Putamen (tissue), 1 donor: ENCODE data around the gene NEURL4.
A peak's percentile ranks its signal among the peaks of the same experiment; 100 is the strongest.

Experiments used
- DNase-seq: peaks from one replicate; pipeline ENCODE4 v3.0.0-alpha.2; 2016; ENCODE audit warnings: low spot score

Gene NEURL4

DNA sequence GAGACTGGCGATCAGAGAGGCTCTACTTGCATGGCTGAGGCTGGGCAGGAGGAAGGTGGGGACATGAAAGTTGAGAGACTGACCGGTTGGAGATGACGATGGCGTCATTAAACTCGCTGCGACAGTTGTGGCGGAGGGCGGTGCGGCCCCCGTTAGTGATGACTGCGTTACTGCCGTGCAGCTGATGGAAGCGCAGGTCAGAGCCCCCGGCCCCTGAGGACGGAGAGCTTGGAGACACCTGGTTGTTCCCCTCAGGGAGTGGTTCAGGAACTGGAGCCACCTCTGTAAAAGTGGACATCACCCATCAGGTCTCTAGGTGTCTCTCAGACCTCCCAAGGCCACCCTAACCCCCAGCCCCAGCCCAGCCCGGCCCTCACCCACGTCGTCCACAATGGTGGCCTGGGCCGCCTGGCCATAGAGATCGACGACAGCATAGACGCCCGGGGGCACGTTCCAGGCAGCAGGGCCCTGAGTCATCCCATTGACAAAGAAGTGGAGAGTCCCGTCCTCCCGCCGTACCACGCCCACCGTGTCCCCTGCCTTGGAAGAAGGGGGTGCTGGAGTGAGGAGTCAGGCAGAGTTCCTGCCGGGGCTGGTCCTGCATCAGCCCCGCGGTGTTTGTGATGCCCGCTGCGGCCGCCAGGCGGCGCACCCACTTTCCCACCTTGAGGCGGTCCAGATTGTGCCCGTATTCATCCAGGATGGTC is 5.3 kb downstream of the NEURL4 start:
- no peak for DNase-seq

DNA sequence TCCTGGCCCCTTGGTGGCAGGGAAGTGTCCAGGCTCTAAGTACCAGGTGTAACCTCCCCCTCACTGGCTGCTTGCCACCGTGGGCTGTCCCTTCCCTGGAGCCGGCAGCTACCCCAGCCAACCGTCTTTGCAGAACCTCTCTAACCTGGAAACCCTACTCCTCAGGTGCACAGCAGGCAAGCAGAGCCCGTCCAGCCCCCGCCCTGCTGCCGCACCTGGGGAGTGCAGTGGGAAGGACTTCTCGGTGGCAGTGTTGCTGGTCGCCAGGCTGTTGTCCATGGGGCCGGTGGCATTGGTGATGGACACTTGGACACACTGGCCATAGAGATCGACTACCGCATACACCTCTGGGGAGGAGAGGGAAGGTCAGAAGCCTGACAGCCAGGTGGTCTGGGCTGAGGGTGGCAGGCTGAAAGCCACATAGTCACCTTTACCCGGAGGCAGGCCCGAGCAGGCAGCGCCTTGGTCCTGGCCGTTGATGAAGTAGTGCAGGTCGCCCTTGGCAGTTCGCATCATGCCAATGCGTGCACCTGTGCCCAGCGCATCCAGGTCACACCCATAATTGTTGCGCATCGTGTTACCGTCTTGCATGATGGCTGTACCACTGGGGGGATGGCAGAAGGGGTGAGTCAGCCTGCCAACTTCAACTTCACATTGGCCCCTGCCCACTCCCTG is 6.5 kb downstream of the NEURL4 start:
- no peak for DNase-seq

DNA sequence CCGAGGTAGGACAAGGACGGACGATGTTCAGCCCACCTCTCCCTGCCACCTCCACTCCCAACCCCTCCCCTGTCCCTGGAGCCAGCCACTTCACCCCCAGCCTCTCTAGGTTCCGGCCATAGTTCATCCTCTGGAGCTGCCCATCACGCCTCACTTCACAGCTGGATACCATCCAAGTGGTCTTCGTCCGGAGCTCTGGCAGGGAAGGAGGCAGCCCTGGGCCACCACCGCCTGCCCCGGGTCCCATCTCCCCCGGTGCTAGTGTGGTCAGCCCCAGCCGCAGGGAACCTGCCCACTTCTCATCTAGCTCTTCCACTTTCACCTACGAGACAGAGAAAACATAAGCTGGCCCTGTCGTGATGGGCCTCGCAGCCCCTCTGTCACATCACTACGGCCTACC is 7.7 kb downstream of the NEURL4 start:
- DNase-seq = no peak

DNA sequence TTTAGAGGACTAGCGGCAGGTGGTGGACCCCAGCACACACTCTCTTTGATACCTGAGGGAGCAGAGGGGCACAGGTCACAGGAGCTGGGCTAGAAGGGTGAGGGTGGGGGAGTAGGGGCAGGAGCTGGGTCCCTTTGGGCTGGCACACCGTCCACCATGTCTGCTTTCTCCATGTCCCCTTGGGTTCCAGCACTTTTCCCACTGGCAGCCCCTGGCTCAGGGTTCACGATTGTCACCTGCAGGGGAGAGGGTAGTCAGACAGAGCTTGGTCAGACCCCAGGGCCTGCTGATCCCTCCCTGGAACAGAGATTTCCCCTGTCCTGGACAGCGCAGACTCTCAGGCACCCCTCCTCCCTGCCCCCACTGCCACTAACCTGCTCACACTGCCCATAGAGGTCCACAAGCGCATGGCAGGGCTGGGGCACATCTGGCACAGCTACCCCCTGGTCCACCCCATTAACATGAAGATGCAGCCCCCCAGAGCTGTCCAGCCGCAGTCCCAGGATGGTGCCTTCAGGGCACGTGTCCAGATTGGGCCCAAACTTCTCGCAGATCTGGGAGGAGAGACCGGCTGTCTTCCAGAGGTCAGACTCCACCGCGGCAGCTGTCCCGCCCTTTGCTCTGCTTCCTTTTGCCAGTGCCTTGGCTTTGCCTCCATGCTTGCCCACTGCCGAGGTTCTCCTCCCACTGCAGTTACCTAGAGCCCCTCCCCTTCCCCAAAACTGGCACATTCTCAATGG is 10.8 kb downstream of the NEURL4 start:
- no peak for DNase-seq

DNA sequence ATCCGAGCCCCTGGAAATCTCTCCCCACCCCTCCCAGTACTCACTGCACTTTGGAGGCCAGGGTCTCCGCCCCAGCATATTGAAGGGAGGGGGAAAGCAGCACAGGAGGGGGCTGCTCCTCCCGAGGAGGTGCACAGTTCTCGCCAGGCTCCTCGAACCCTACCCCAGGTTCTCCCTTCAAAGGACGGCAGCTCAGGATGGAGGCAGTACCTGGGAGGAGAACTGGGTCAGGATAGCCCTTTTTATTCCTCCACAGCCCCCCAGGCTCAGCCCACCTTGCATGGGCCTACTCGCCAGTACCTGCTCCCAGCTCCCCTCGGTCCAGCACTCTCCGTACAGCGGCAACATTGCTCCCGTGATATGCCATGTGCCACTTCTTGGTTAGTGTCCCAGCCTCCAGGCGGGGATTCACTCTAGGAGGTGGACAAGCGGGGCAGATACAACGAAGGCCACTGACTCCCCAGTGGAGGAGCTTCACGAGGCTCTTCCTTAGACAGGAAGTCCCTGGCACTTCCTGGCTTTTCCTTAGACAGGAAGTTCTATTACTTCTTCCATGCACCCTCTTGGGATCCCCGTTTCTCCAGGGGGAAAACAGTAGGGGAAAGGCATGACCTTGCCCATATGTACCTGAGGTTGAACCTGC is 11.9 kb downstream of the NEURL4 start:
- DNase-seq = no peak

DNA sequence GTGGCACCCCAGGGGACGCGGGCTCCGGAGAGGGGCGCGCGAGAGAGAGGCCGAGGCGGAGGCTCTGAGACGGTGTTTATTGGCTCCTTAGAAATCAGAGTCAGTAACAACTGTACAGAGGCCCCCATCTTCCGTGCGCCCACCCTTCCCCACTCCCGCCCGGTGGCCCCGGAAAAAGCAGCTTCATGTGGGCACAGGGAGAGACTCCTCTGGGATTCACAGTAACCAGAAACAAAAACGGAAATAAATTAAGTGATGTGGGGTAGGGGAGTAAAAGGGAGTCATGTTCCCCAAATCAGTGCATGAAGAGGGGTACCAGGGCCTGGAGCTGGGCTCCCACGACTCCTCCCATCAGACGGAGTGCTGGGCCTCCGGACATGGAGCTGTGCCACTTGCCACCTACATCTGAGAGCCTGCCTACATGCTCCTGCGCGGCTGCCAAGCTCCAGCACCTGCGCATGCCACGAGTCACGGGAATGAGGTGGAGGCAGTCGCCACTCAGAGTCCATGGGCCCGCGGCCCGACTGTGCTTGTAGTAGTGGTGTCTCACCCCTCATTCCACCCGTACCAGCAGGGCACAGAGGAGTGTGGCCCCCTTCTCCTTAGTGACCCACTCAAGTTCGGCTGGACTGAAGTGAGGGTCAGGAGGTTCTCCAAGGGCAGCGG is 13.4 kb downstream of the NEURL4 start:
- peak; percentile 50 for DNase-seq

DNA sequence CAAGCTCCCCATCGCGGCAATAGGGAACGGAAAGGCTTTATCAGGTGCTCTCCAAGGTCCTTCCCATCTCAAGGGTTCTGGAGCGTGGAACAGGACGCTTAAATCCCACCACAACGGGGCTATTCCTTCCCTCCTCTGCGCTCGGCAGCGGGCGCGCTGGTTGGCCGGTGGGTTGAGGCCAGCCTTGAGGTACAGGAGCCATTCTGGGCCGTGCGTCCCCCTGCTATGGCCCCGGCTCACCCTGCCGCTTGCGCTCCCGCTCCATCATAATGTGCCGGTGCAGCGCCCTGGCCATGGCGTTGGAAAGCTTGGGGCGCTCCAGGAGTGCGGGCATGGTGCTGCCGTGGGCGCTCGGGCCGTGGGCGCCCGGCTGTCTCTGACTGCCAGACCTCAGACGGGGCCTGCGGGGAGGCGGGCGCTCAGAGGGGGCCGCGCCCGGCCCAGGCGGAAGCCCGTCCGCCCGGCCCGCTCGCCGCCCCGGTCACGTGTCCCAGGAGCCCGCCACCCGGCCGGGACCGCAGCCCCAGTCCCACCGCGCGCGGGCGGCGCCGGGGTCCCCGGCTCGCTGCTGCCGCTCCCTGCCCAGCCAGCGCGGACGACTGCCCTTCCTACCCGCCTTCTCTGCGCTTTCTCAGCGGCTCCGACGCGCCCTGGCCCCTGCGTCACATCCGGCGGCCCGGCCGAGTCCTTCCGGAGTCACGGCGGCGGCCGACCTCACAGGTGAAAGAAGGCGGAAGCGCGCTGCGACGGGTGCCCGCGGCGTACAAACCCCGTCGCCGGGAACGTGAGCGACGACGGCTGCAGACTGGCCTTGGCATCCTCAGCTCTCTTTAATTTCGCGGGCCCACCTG is 14.2 kb downstream of the NEURL4 start, which contains the start of gene GPS2:
Gene GPS2, minus strand, starts transcription at position 642 of the 851 bp plus-strand sequence. Its CDS starts 308 bp downstream, at position 334.
- DNase-seq = peak; percentile 83

DNA sequence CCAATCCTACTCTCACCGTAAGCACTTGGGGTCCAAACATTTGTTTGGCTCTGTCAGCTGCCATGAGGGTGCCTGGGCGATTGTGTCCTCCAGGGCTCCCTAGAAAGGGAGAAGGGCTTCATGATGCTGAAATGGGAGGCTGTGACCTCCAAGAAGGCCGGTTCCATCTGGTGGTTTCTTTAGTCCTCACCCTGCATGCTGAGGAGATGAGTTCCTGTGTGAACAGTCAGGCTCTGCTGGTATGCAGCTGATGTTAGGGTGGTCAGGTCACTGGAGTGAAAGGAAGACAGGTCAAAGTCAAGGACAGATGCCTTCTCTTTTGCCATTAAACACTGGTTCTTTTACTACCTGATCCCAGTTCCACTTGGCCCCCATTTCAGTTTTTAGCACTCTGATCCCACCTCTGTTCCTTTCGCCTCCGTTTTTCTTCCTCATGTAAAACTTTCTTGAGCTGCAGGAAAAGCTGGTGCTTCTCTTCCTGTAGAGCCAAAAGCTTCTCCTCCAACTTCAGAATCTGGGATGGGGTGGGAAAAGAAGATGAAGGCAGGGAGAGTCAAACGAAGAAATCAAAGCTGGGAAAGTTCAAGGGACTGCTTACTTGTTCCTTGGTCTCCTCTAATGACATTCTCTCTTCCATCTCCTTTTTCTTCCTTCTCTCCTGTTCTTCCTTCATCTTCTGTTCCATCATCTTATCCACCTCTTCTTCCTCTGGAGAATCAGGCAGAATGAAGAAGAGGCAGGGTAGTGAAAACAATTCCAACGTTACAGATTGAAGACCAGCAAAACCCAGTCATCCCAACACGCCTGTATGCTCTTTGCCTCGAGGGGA is 15.0 kb downstream of the NEURL4 start:
- DNase-seq = no peak

DNA sequence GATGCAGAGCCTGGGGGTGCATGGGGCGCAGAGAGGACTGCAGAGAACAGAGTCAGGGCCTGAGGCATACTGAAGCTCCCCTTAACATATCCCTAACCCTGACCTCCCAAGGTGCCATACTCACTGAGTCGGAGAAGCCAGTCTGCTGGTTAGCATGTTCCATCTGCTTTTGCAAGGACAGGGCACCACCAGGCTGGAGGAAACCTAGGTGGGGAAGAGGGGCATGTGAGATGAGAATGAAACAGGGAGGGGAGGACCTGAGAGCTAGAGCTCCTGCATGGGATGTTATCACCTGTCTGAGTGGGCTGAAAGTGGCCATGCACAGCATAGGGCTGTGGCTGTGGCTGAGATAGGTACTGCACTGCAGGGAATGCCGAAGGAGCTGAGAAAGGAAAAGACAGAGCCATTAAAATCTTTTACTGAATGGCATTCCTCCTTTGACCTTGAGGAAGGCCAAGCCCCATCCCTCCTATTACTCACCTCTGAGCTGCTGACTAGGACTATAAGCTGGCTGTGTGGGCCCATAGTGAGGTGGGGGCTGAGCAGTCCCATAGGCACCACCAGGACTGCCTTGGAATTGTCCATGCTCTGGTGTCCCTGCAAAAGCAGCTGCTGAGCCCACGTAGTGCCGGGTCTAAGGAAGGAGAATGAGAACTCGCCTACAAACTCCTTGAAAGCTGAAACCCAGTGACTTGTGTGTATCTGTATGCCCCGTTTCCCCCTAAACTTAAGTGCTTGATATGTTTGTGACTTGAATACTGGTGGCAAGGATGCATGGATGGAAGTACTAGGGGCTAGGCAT is 15.8 kb downstream of the NEURL4 start:
- DNase-seq = no peak

DNA sequence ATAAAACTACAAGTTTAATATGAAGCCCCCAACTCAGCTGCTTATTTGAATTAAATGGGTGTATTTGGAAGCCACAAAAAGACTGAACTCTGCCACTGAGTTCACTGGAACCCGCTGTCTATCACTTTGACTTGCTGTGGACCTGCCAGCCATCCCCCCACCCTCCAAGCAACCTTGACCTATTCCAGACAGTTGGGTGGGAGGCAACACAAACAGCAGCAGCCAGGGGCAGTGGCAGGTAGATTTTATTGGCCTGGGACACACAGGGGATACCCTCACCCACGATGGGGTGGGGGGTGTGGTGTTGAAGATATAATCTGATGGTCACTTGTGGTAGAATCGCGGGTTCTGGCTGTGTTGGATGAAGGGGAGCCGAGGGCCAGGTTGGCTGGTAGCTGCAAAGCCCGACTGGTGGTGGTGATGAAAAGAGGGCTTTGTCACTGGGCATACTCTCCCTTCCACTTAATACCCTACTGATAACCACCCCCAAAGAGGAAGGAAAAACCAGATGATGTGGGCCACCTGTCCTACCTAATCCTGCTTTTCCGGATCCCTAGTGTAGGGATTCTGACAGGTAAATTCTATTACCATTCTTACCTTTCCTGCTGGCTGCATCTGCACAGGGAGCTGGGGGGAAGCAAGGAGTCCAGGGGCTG is 16.6 kb downstream of the NEURL4 start:
- DNase-seq = no peak

DNA sequence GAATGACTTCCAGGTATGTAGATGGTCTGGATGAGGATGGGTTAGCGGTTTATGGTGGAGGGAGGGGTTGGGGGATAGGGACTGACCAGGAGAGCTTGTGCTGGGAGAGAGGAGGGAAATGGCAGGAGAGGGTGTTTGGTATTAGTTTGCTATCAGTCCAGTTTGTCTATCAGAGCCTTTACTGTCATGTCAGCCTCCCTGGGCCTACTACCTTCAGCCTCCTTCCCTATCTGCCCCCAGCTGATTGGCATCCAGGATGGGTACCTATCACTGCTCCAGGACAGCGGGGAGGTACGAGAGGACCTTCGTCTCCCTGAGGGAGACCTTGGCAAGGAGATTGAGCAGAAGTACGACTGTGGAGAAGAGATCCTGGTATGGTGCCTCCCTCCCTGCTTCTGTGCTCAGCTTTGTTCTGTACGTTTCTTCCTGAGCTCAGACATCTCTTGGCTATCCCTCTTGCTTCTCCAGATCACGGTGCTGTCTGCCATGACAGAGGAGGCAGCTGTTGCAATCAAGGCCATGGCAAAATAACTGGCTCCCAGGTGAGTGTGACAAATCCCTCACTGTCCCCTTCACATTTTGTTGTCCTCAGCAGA is 17.9 kb downstream of the NEURL4 start:
- no peak for DNase-seq

DNA sequence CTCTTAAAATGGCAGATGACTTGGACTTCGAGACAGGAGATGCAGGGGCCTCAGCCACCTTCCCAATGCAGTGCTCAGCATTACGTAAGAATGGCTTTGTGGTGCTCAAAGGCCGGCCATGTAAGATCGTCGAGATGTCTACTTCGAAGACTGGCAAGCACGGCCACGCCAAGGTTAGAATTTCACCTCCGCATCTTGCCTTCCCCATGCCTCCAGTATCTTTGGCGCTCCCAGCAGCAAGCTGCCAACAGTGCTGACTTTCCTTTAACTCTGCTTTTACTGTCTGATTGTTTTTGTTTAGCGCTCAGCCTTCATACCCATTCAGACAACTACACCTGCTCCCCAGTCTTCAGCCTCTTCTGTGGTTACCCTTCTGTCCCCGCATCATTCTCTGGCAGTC is 19.5 kb downstream of the NEURL4 start:
- no peak for DNase-seq

DNA sequence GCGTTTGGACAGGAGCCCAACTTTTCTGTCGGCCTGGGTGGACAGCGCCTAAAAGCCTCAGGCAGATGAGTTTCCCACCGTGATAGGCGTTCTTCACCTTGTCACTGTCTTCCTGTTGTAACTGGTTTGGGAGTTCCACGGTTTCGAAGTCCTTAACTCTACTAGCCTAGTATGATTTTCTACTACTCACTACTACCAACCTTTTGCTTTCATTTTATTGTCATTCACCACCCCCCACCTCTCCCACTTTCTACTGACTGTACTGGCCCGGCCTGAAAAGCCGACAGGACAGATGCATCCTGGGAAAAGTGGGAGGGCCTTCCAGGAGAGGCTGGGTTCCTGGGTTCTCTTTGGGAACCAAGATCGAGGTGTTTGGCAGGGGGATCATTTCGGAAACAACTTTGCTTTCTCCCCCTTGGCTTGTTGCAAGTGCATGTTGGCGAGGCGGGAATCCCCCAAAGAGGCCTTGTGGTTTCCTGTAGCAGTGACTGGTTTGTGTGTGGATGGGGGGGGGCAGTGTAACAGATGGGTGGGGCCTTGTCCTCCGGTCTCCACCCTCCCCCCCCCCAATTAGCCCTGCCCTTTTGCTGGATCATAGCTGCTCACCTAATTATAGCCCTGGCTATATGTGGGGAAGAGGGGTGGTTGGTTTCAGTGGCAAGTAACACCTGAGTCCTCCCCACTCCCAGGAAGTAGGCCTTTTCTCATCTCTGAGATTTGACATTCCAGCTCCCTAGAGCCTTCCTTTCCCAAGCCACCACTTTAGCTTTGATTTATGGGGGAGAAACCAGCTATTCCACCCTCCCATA is 20.3 kb downstream of the NEURL4 start:
- DNase-seq = peak; percentile 52

DNA sequence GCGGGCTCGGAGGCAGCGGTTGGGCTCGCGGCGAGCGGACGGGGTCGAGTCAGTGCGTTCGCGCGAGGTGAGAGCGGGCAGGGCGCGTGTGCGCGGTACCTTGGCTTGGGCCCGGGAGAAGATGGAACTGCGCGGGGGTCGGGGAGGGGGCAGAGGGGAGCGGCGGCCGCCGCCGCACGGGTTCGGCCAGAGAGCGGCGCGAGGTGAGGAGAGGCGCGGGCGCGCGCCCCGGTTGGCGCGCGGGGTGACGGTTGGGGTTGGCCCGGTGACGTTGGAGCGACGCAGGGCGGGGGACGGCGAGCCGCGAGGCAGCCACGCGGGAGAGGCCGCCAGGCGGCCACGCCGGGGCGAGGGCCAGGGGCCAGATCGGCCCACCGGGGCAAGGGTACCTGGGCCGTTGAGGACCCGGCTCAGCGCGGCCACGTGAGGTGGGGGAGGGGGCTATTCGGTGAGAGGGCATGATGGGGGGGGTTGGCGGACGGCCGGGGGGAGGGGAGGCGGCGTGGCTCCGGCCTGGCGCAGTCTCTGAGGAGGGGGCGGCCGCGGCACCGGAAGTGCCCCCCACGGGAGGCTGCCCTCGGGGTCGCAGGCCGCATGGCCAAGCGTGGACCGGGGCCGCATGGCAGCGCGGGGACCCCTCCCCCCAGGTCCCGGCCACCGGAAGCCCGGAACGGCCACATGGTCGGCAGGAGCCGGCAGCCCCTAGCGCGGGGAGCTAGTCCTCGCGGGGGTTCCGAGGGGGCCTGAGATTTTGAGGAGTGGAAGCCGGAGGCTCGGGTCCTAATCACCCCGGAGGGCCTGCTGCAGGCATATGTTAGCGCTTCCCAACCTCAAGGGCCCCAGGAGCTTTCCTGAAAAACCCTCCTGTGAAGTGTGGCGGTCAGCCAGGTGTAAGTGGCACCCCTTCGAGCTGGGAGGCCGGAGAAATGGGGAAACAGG is 21.2 kb downstream of the NEURL4 start:
- DNase-seq = peak; percentile 35

DNA sequence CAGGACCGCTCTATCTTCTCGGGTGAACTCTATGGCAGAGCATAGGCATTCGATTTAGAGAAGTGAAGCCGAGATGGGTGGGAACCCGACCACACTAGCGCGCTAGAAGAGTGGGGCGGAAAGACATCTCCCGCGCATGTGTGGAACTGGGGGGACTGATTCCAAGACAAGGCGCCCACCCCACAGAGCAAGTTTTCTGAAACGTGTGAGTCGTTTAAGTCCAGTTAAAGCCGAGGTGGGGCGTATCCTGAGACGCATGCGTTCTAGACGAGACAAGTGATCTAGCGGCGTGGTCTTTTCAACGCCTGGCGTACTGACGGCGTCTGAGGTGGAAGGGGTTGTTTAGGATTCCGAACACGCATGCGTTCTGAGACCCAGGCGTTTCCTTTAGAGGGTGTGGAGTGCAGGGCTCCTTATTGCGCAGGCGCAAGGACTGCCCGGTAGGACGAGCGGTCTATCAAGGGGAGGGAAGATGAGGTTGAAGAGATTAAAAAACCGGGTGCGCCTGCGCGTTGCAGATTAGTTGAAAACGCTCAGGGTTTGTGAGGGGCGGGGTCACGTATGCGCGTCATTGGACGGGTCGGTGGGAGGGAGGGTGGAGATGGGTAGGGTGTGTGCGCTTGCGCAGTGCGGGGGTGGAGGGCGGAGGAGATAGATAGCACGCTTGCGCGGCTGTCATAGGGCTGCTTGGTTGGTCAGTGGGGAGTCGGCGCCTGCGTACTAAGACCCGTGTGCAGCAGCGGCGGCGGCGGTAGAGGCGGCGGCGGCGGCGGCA is 22.0 kb downstream of the NEURL4 start, which contains the start of gene EIF5A:
Gene EIF5A, plus strand, starts transcription at position 718 of the 775 bp plus-strand sequence. CDS start 2,008 bp downstream, outside the sequence.
- peak; percentile 100 for DNase-seq
